ENCODE data around the gene MYO15B.

The MYO15B gene

GRCh38 chr17:75642182-75642783 lies 54.7 kb downstream of the MYO15B start:
- FAIRE-seq: no peak

DNA sequence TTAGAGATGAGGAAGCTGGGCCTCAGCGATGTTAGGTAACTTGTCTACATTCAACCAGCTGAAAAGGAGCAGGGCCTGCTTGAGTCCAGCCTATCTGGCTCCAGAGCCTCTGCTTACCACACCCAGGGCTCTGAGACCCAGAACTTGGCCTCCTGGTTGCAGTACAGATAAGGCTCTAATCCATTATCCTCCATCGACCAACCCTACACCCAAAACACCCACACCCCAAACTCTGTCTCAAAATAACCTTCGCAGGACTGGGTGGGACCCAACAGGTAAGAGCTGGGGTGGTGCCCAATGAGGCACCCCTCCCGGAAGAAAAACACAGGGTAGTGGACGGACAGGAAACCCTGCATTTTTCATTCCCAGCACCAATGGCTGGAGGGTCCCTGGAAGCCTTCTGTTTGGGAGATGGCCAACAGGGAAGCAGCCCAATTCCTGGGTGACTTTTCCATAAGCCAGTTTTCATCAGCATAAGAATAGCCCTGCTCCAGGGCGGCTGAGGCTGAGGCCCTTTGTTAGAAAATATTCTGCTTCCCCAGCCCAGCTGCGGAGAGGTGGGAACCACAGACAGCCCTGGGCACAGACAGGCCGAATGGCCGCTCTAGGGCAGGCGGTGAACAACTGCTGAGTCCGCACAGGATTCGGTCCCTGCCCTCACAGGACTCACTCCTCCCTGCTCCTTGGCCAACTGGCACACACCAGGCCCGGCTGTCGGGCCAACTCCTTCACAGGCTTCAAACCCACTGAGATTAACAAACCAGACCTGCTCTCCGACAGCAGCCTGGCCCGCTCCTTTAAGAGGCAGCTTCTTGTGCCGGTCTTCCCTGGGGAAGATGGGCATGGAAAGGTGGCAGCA lies 55.4 kb downstream of the MYO15B start:
- no peak for FAIRE-seq

DNA sequence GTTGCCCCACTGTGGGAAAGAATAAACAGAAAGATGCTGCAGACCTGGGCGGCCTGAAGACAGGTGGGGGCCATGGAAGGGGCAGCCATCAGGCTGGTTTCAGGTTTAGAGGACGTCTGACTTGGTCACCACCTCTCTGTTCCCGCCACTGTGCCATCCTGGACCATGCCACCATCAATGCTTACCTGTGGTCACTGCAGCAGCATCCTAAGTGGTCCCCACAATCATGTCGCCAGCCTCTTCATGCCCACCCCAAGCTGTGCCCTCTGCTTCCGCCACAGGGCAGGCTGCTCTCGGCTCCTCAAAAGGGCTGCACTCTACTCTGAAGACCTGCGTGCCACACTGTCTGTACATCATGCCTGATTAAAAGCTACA lies 56.0 kb downstream of the MYO15B start:
- no peak for FAIRE-seq

DNA sequence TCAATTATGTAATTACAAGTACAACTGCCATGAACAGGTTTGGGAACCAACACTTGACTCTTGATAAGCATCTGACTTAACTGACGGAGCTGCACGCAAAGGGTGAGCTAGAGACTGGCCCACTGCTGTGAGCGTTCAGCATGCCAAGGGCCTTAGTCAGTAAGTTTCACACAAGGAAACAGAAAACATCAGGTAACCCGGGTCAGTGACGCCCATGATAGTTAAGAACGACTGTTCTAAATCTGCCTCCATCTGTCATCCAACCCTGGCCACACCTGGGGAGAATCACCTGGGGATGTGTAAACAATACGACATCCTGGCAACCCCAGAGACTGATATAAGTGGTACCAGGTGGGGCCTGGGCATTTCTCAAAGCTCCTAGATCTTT lies 57.9 kb downstream of the MYO15B start:
- no peak for FAIRE-seq

GRCh38 chr17:75645889-75646637 lies 58.5 kb downstream of the MYO15B start:
- FAIRE-seq: no peak

DNA sequence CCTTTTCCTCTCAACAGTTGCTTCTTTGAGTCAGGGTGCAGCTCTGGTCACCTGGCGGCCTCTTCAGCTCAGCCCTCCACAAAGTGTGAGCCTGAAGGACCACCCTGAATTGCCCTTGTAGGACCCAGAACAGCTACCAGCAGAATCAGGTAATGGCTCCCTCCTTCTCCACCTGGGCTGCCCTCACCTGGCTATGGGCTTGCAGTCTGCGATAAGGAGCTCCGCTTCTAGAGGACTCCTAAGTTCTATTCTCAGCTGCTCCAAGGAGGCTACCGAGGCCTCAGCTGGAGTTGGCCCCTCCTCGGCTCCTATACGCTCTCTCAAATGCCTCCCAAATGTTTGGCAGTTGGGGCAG lies 59.0 kb downstream of the MYO15B start:
- FAIRE-seq: no peak

GRCh38 chr17:75647061-75647460 lies 59.5 kb downstream of the MYO15B start:
- FAIRE-seq: no peak

DNA sequence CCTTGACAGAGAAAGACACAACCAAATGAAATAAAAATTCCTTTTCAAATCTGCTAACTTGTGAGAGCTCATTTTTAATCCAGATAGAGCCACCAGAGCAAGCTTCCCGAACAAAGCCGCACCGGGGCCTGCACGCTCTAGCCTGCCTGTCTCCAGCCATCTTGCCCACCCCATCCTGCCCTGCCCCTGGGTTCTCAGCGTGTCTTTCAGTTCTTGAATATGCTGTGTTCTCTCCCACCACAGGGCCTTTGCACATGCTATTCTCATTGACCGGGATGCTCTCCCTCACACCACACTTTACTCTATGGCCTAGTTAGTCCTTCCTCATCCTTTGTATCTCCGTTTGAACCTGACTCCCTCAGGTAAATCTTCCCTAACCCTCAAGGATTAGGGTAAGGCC lies 60.3 kb downstream of the MYO15B start:
- FAIRE-seq: no peak

- FAIRE-seq: no peak
These were observed 62.1 kb downstream of the MYO15B start for GRCh38 chr17:75649687-75650086.

DNA sequence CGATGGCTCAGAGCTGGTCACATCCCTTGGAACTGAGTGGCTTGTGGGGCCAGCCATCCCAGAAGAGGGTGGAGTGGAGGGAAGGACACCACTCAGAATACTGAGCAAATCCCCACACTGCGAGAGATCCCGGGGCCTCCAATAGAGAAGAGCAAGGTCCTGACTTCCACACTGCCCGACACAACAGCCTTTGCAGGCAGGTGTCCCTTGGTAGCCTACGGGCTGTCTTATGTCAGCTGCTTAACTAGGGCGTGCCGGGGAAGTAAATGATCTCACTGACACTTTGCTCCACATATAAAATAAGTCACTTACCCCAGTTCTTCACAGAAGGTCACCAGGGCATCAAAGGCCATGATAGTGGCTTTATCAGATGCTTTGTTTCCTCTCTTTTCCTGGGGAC lies 63.3 kb downstream of the MYO15B start:
- no peak for FAIRE-seq

GRCh38 chr17:75652341-75652740 lies 64.7 kb downstream of the MYO15B start:
- FAIRE-seq: no peak

DNA sequence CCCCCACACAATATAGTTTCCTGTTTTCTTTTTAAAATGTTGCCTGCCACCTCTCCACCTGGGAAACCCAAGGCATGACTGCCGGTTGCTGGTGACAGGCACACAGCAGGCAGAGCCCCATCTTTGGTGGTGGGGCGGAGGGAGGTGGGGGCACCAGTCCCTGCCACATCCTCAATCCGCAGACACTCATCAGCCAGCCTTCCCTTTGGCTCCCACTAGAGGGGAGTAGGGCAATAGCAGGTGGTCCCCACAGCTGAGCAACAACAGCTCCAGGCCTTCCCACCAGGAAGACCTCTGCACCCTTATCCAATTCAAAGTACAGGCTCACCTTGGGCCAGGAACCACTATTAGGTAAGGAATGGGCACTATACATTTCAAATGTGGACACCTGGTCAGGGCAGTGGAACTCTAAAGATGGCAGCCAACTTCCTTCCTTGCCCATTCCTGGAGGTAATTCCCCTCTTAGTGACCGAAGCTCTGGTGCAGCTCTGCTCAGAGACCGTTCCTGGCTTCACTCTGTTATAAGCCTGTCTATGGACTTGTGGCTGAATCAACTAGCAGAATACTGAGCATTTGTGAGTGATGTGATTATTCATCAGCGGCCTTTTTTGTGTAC lies 65.4 kb downstream of the MYO15B start:
- no peak for FAIRE-seq

DNA sequence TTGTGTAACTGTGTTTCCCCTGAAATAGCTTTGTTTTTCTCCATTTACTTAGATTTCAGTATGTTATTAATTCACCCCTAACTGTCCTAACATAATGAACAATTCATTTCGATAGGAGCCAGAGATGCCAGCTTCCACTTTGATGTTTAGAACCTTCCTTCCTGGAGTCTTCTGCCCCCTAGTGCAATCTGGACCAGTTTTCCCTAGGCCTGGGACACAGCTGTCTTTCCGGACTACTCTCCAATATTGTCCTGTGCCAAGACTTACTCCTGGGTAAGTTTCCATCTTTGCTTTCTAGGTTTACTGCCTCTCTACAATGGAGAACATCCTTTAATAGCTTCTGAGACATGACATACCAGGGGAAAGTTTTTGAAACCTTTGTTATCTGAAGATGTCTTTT lies 66.6 kb downstream of the MYO15B start:
- FAIRE-seq: no peak

DNA sequence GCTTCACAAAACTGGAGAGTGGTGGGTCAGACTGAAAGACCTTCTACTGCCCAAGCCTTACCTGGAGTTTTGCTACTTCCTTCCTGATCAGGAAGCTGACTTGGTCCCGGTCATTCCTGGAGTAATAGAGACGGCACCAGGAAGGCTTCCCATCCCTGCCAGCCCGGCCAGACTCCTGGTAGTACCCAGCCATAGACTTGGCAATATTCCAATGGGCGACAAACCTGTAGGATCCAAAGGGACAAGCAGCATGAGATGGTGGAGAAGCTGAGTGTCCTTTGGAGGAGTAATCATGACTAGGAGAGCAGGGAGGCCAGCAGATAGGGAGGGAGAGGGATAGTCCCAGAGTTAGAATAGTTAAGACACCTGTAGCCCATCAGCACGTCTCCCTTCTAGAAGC lies 70.6 kb downstream of the MYO15B start:
- no peak for FAIRE-seq

GRCh38 chr17:75661531-75661930 lies 73.9 kb downstream of the MYO15B start:
- no peak for FAIRE-seq

DNA sequence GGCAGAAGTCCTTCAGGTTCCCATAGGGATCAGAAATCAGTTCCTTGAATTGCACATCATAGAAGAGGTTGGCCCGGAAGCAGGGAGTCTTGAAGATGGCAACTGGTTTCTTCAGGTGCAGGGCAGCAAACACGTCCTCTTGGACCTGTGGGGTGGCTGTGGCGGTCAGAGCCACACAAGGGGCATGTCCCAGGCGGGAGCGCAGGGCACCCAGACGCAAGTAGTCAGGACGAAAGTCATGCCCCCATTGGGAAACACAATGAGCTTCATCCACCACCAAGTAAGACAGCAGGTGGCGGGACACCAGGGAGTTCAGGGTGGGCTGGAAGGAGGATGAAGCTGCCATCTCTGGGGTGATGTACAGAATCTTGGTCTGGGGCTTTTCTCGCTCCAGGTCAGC lies 74.9 kb downstream of the MYO15B start:
- no peak for FAIRE-seq

GRCh38 chr17:75664099-75664549 lies 76.5 kb downstream of the MYO15B start:
- no peak for FAIRE-seq

DNA sequence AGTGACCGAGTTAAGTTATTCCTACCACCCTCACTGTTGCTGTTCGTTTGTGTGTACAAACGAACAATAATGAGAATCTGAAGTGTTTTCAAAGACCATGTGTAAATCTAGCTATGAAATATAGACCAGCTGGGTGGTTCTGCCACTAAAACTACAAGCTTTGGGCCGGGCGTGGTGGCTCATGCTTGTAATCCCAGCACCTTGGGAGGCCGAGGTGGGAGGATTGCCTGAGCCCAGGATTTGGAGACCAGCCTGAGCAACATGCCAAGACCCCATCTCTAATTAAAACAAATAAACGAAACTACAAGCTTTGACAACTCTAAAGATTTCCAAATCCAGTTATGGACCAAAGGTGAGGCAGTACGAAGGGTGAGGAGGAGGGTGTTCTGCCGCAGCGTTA lies 78.4 kb downstream of the MYO15B start:
- FAIRE-seq: no peak

- peak; percentile 90 for FAIRE-seq
These were observed 79.6 kb downstream of the MYO15B start, which contains the start of the genes RECQL5 and SAP30BP for GRCh38 chr17:75666959-75667790. Gene RECQL5, minus strand, starts transcription at chr17:75667154. Its CDS starts 597 bp downstream, at chr17:75666557. Gene SAP30BP, plus strand, starts transcription at chr17:75667338. Its CDS starts 35 bp downstream, at chr17:75667373.

- FAIRE-seq: no peak
These were observed 80.2 kb downstream of the MYO15B start for GRCh38 chr17:75667825-75668224.

- no peak for FAIRE-seq
These were observed 80.9 kb downstream of the MYO15B start for GRCh38 chr17:75668489-75668888.

DNA sequence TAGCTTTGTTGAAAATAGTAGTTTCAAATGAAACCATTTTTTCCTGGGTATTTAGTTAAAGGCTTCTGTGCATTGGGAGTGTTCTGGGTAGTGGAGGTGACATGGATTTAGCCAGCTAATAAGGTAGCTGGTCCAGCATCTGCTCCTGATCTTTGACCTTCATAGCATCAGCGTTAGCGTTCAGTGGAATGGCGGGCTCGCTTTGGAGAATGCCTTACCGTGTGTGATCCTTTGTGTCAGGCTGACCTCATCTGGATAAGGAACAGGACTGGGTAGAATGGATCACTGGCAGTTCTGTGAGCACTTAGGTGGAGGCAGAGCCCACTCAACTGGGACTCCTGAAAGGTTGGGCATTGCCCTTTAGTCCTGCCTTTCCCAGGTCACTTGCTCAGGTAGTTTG lies 83.3 kb downstream of the MYO15B start:
- FAIRE-seq: no peak

Measured in TTC549 (cell line).